Measurements from ENCODE around the gene E4F1. TPM values are rescaled to one million over a fixed set of nuclear protein-coding genes. Genes with fewer than 3 reads are reported as not detected.

E4F1 gene
- total and polyA plus RNA-seq, 2 experiments from 2014 or later, result 15.5 to 19.7 TPM

- WGBS (ENCODE audit: low lambda C conversion rate, missing lambda C conversion rate), result 96% methylated on average over 9 of the region's 9 CpGs
- DNase-seq (ENCODE audit: low spot score), result no peak
- peaks cover 8% of the 10 kb centered on the region for H4K20me1 ChIP-seq (ENCODE audit: insufficient read depth, poor library complexity, severe bottlenecking)
- H3K9me2 ChIP-seq (replicated peaks; ENCODE audit: insufficient read depth), result no peaks in the 10 kb centered on the region
- no peak overlapping the region for H2AFZ ChIP-seq
- H3K36me3 ChIP-seq (replicated peaks; ENCODE audit: insufficient read depth, low read depth), result no peaks in the 10 kb centered on the region
- no peaks in the 10 kb centered on the region for H3K27me3 ChIP-seq
- no peak overlapping the region for H3K27ac ChIP-seq
- H3K79me2 ChIP-seq, result peaks cover 27% of the 10 kb centered on the region
- no peaks in the 10 kb centered on the region for H3K9me3 ChIP-seq (ENCODE audit: low read depth)
- H3K4me3 ChIP-seq, result no peak overlapping the region
- TF ChIP-seq, protein P1, sequence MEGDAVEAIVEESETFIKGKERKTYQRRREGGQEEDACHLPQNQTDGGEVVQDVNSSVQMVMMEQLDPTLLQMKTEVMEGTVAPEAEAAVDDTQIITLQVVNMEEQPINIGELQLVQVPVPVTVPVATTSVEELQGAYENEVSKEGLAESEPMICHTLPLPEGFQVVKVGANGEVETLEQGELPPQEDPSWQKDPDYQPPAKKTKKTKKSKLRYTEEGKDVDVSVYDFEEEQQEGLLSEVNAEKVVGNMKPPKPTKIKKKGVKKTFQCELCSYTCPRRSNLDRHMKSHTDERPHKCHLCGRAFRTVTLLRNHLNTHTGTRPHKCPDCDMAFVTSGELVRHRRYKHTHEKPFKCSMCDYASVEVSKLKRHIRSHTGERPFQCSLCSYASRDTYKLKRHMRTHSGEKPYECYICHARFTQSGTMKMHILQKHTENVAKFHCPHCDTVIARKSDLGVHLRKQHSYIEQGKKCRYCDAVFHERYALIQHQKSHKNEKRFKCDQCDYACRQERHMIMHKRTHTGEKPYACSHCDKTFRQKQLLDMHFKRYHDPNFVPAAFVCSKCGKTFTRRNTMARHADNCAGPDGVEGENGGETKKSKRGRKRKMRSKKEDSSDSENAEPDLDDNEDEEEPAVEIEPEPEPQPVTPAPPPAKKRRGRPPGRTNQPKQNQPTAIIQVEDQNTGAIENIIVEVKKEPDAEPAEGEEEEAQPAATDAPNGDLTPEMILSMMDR (IDR thresholded peaks at IDR 0.05; ENCODE audit: poor library complexity), result no peak
- TF ChIP-seq EZH2 (IDR thresholded peaks at IDR 0.05; ENCODE audit: borderline replicate concordance), result no peak
- no peak for TF ChIP-seq EZH2phosphoT487 (IDR thresholded peaks at IDR 0.05; ENCODE audit: low read depth, severe bottlenecking, unreplicated experiment)
- no peak overlapping the region for H3K4me2 ChIP-seq
- H3K4me1 ChIP-seq (ENCODE audit: insufficient read depth), result peaks cover 16% of the 10 kb centered on the region
These were observed 14.6 kb upstream of the E4F1 start for GRCh38 chr16:2208772-2209171.

DNA sequence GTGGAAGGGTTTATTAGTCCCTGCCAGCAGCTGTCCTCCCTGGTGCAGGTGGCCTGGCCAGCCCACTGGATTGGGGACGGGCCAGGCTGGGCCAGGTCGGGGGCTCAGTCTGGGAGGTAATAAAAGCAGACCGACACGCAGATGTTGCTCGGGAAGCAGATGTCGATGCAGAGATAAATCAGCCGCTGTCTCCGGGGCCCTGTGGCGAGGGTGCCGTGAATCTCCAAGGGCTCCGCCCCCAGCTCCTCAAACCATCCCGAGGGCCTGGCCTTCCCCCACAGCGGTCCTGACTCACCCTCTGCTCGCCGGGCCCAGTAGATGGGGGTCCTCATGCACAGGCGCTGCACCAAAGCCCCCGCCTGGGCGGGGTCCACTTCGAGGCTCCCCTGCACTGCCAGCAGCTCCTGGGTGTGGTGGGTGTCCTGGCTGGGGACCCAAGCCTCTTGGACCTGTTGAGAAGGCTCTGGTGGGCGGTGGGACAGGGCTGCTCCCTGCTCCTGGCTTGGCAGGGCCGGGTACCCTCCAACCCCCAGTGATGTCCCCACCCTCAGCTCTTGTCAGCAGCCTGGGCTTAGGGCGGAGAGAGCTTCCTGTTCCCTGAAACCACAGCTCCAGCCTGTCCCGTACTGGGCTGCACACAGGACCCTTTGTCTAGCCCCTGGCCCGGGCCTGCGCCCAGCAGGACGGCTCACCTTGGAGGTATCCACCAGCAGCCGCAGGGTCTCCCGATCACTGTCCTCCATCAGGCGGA, 14.0 kb upstream of the E4F1 start:
- Histone ChIP-seq H3K27ac (no peak overlapping the region), H4K20me1 (ENCODE audit: insufficient read depth, poor library complexity, severe bottlenecking) (peaks cover 8% of the 10 kb centered on the region), H3K36me3 (replicated peaks; ENCODE audit: insufficient read depth, low read depth) (no peaks in the 10 kb centered on the region), H3K79me2 (peaks cover 31% of the 10 kb centered on the region), H2AFZ (no peak overlapping the region), H3K27me3 (no peaks in the 10 kb centered on the region), H3K9me2 (replicated peaks; ENCODE audit: insufficient read depth) (no peaks in the 10 kb centered on the region), H3K4me1 (ENCODE audit: insufficient read depth) (peaks cover 16% of the 10 kb centered on the region), H3K9me3 (ENCODE audit: low read depth) (no peaks in the 10 kb centered on the region), H3K4me2 (no peak overlapping the region), H3K4me3 (no peak overlapping the region)
- TF ChIP-seq EZH2phosphoT487 (IDR thresholded peaks at IDR 0.05; ENCODE audit: low read depth, severe bottlenecking, unreplicated experiment) (no peak), EZH2 (IDR thresholded peaks at IDR 0.05; ENCODE audit: borderline replicate concordance) (no peak)
- TF ChIP-seq, protein P1 (IDR thresholded peaks at IDR 0.05; ENCODE audit: poor library complexity), result no peak
- no peak for DNase-seq (ENCODE audit: low spot score)
- 90% methylated on average over 29 of the region's 29 CpGs for WGBS (ENCODE audit: low lambda C conversion rate, missing lambda C conversion rate)

- H3K36me3 ChIP-seq (replicated peaks; ENCODE audit: insufficient read depth, low read depth), result no peaks in the 10 kb centered on the region
These were observed 13.4 kb upstream of the E4F1 start for GRCh38 chr16:2210009-2210332.

More at GRCh38 chr16:2210009-2210332, 13.4 kb upstream of the E4F1 start:
- no peak for DNase-seq (ENCODE audit: low spot score)
- H3K9me3 ChIP-seq (ENCODE audit: low read depth), result no peaks in the 10 kb centered on the region
- no peaks in the 10 kb centered on the region for H3K27me3 ChIP-seq
- peaks cover 8% of the 10 kb centered on the region for H4K20me1 ChIP-seq (ENCODE audit: insufficient read depth, poor library complexity, severe bottlenecking)
- peaks cover 31% of the 10 kb centered on the region for H3K79me2 ChIP-seq
- H2AFZ ChIP-seq, result no peak overlapping the region
- no peak overlapping the region for H3K4me2 ChIP-seq
- H3K27ac ChIP-seq, result no peak overlapping the region
- no peak for TF ChIP-seq EZH2 (IDR thresholded peaks at IDR 0.05; ENCODE audit: borderline replicate concordance)
- TF ChIP-seq, protein P1 (IDR thresholded peaks at IDR 0.05; ENCODE audit: poor library complexity), result no peak
- TF ChIP-seq EZH2phosphoT487 (IDR thresholded peaks at IDR 0.05; ENCODE audit: low read depth, severe bottlenecking, unreplicated experiment), result no peak
- H3K4me3 ChIP-seq, result no peak overlapping the region
- peaks cover 16% of the 10 kb centered on the region for H3K4me1 ChIP-seq (ENCODE audit: insufficient read depth)
- no peaks in the 10 kb centered on the region for H3K9me2 ChIP-seq (replicated peaks; ENCODE audit: insufficient read depth)
- WGBS (ENCODE audit: low lambda C conversion rate, missing lambda C conversion rate), result 97% methylated on average over 16 of the region's 17 CpGs
